HEK293 (cell line): ENCODE results near the gene TSPAN11.
"Not testable (repeated sequence)": the region's sequence is repeated elsewhere in the genome, so short reads cannot be mapped to it uniquely, and the experiment has no call there.

Experiments used
- CTCF ChIA-PET: fragments of 350-600 bp; formaldehyde crosslinking; extraction: SDS; loops from one replicate; lab custom pipeline; 2021; ENCODE audit warnings: antibody characterized with exemption; lab: Yijun Ruan, JAX
- POLR2A ChIA-PET: fragments of 300-600 bp; formaldehyde crosslinking; extraction: SDS; loops from one replicate; lab custom pipeline; 2020; ENCODE audit warnings: antibody characterized with exemption, inconsistent platforms; lab: Yijun Ruan, JAX
- H3K27ac ChIP-seq: fragments of 200-500 bp; sonication (Bioruptor generic); 2 replicates; pipeline ENCODE4 v1.5.1; 2014; ENCODE audit warnings: low read depth, low read length, control low read depth, inconsistent platforms; ENCODE audit errors: extremely low read depth
- H3K36me3 ChIP-seq, 2 experiments: fragments of 200-500 bp in 1 of 2; sonication (Bioruptor generic) in 1 of 2; 1 replicate in 1 of 2; 2 replicates in 1 of 2; pipeline ENCODE4 v1.5.1; 2014 to 2017; ENCODE audit warnings: inconsistent platforms in 2 of 2, low read length in 2 of 2; ENCODE audit not compliant: control insufficient read depth in 2 of 2, insufficient read depth in 1 of 2
- H3K4me1 ChIP-seq: fragments of 200-500 bp; sonication (Bioruptor generic); 2 replicates; pipeline ENCODE4 v1.5.1; 2014; ENCODE audit warnings: mild to moderate bottlenecking, low read length, inconsistent platforms; ENCODE audit not compliant: control insufficient read depth, insufficient read depth
- H3K4me3 ChIP-seq: 2 replicates; pipeline ENCODE4 v1.5.1; 2011; ENCODE audit warnings: low read depth, mild to moderate bottlenecking, control low read depth, low read length, moderate library complexity
- H3K9me3 ChIP-seq: fragments of 200-500 bp; sonication (Bioruptor generic); 2 replicates; pipeline ENCODE4 v1.5.1; 2014; ENCODE audit warnings: low read depth, low read length, inconsistent platforms; ENCODE audit not compliant: control insufficient read depth, insufficient read depth
- GLI4 ChIP-seq: fragments of 450-650 bp; formaldehyde crosslinking; IDR thresholded peaks from 2 replicates; pipeline ENCODE4 v1.5.1; 2016; ENCODE audit warnings: missing biosample characterization, missing genetic modification characterization
- MZF1 ChIP-seq: fragments of 450-650 bp; formaldehyde crosslinking; IDR thresholded peaks from 2 replicates; pipeline ENCODE4 v1.5.1; 2017; ENCODE audit warnings: missing biosample characterization, missing genetic modification characterization, borderline replicate concordance
- SCRT2 ChIP-seq: fragments of 450-650 bp; formaldehyde crosslinking; IDR thresholded peaks from 2 replicates; pipeline ENCODE4 v1.5.1; 2016; ENCODE audit warnings: missing biosample characterization, missing genetic modification characterization
- ZFHX2 ChIP-seq: fragments of 450-650 bp; formaldehyde crosslinking; conservative IDR thresholded peaks from 2 replicates; pipeline ENCODE4 v1.5.1; 2016; ENCODE audit warnings: missing biosample characterization, missing genetic modification characterization
- ZNF10 ChIP-seq: fragments of 450-650 bp; formaldehyde crosslinking; IDR thresholded peaks from 2 replicates; pipeline ENCODE4 v1.5.1; 2017; ENCODE audit warnings: missing biosample characterization, missing genetic modification characterization
- ZNF114 ChIP-seq: fragments of 450-650 bp; formaldehyde crosslinking; IDR thresholded peaks from 2 replicates; pipeline ENCODE4 v1.5.0; 2017; ENCODE audit warnings: missing biosample characterization, missing genetic modification characterization
- ZNF175 ChIP-seq: fragments of 450-650 bp; formaldehyde crosslinking; IDR thresholded peaks from 2 replicates; pipeline ENCODE4 v1.5.1; 2016; ENCODE audit warnings: missing biosample characterization, missing genetic modification characterization
- ZNF184 ChIP-seq: fragments of 450-650 bp; IDR thresholded peaks from 2 replicates; pipeline ENCODE4 v1.5.1; 2018; ENCODE audit warnings: missing biosample characterization, mild to moderate bottlenecking, missing genetic modification characterization
- ZNF24 ChIP-seq: fragments of 450-650 bp; formaldehyde crosslinking; IDR thresholded peaks from 2 replicates; pipeline ENCODE4 v1.5.1; 2016; ENCODE audit warnings: missing biosample characterization, missing genetic modification characterization
- ZNF266 ChIP-seq: fragments of 450-650 bp; formaldehyde crosslinking; IDR thresholded peaks from 2 replicates; pipeline ENCODE4 v1.5.1; 2016; ENCODE audit warnings: missing biosample characterization, missing genetic modification characterization, low read depth
- ZNF354C ChIP-seq: fragments of 450-650 bp; formaldehyde crosslinking; IDR thresholded peaks from 2 replicates; pipeline ENCODE4 v1.5.1; 2016; ENCODE audit warnings: missing biosample characterization, missing genetic modification characterization, low read depth, borderline replicate concordance
- ZNF394 ChIP-seq: fragments of 450-650 bp; formaldehyde crosslinking; IDR thresholded peaks from 2 replicates; pipeline ENCODE4 v1.5.1; 2016; ENCODE audit warnings: missing biosample characterization, missing genetic modification characterization, mild to moderate bottlenecking, moderate library complexity, borderline replicate concordance
- ZNF404 ChIP-seq: fragments of 450-650 bp; formaldehyde crosslinking; IDR thresholded peaks from 2 replicates; pipeline ENCODE4 v1.5.1; 2017; ENCODE audit warnings: missing biosample characterization, missing genetic modification characterization
- ZNF600 ChIP-seq: fragments of 450-650 bp; formaldehyde crosslinking; IDR thresholded peaks from 2 replicates; pipeline ENCODE4 v1.5.1; 2016; ENCODE audit warnings: missing biosample characterization, missing genetic modification characterization
- ZNF792 ChIP-seq: fragments of 450-650 bp; formaldehyde crosslinking; IDR thresholded peaks from 2 replicates; pipeline ENCODE4 v1.5.1; 2016; ENCODE audit warnings: missing biosample characterization, missing genetic modification characterization
- TF ChIP-seq, protein P1 (sequence below): fragments of 450-650 bp; formaldehyde crosslinking; IDR thresholded peaks from 2 replicates; pipeline ENCODE4 v1.5.1; 2016; ENCODE audit warnings: missing biosample characterization, missing genetic modification characterization
- TF ChIP-seq, protein P2 (sequence below): fragments of 450-650 bp; formaldehyde crosslinking; IDR thresholded peaks from 2 replicates; pipeline ENCODE4; 2016; ENCODE audit warnings: missing biosample characterization, missing genetic modification characterization
- TF ChIP-seq, protein P3 (sequence below): fragments of 450-650 bp; formaldehyde crosslinking; IDR thresholded peaks from 2 replicates; pipeline ENCODE4 v1.5.1; 2016; ENCODE audit warnings: missing biosample characterization, missing genetic modification characterization, low read depth
- TF ChIP-seq, protein P4 (sequence below): fragments of 450-650 bp; IDR thresholded peaks from 2 replicates; pipeline ENCODE4 v1.5.1; 2018; ENCODE audit warnings: missing biosample characterization, missing genetic modification characterization
- TF ChIP-seq, protein P5 (sequence below): fragments of 450-650 bp; formaldehyde crosslinking; IDR thresholded peaks from 2 replicates; pipeline ENCODE4 v1.5.1; 2017; ENCODE audit warnings: missing biosample characterization, missing genetic modification characterization

The TSPAN11 gene

DNA sequence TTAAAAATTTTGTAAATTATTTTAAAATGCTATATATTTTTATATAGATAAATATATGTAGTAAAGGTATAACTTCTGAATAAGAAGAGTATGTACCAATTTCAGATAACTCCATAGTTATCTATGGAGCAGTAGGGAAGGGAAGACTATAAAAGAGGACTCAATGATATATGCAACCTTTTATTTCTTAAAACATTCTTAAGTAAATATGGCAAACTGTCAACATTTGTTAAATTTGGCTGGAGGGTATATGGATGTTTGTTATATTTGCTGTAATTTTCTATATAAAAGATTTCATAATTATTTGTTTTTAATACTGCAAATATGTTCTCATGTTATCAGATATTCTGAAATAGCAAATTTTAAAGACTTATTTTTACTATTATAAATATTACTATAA lies 38.3 kb upstream of the TSPAN11 start:
- no peak overlapping the region for H3K4me3 ChIP-seq
- TF ChIP-seq ZNF24 = no peak
- no peak for TF ChIP-seq ZNF600 (tag by site-specific recombination)
- no peak for TF ChIP-seq SCRT2 (tag by site-specific recombination)
- no peak for TF ChIP-seq ZNF792 (tag by site-specific recombination)
- no peak for TF ChIP-seq MZF1 (tag by site-specific recombination)
- TF ChIP-seq, protein P1, sequence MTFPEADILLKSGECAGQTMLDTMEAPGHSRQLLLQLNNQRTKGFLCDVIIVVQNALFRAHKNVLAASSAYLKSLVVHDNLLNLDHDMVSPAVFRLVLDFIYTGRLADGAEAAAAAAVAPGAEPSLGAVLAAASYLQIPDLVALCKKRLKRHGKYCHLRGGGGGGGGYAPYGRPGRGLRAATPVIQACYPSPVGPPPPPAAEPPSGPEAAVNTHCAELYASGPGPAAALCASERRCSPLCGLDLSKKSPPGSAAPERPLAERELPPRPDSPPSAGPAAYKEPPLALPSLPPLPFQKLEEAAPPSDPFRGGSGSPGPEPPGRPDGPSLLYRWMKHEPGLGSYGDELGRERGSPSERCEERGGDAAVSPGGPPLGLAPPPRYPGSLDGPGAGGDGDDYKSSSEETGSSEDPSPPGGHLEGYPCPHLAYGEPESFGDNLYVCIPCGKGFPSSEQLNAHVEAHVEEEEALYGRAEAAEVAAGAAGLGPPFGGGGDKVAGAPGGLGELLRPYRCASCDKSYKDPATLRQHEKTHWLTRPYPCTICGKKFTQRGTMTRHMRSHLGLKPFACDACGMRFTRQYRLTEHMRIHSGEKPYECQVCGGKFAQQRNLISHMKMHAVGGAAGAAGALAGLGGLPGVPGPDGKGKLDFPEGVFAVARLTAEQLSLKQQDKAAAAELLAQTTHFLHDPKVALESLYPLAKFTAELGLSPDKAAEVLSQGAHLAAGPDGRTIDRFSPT (tag by site-specific recombination) = no peak
- TF ChIP-seq, protein P2, sequence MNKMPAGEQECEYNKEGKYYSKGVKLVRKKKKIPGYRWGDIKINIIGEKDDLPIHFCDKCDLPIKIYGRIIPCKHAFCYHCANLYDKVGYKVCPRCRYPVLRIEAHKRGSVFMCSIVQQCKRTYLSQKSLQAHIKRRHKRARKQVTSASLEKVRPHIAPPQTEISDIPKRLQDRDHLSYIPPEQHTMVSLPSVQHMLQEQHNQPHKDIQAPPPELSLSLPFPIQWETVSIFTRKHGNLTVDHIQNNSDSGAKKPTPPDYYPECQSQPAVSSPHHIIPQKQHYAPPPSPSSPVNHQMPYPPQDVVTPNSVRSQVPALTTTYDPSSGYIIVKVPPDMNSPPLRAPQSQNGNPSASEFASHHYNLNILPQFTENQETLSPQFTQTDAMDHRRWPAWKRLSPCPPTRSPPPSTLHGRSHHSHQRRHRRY (tag by site-specific recombination) = no peak
- TF ChIP-seq, protein P3, sequence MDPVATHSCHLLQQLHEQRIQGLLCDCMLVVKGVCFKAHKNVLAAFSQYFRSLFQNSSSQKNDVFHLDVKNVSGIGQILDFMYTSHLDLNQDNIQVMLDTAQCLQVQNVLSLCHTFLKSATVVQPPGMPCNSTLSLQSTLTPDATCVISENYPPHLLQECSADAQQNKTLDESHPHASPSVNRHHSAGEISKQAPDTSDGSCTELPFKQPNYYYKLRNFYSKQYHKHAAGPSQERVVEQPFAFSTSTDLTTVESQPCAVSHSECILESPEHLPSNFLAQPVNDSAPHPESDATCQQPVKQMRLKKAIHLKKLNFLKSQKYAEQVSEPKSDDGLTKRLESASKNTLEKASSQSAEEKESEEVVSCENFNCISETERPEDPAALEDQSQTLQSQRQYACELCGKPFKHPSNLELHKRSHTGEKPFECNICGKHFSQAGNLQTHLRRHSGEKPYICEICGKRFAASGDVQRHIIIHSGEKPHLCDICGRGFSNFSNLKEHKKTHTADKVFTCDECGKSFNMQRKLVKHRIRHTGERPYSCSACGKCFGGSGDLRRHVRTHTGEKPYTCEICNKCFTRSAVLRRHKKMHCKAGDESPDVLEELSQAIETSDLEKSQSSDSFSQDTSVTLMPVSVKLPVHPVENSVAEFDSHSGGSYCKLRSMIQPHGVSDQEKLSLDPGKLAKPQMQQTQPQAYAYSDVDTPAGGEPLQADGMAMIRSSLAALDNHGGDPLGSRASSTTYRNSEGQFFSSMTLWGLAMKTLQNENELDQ = no peak
- TF ChIP-seq ZNF266 = no peak
- TF ChIP-seq ZNF184 = no peak
- no peak for TF ChIP-seq ZFHX2 (tag by site-specific recombination)
- TF ChIP-seq GLI4 = no peak
- no peak for TF ChIP-seq ZNF10 (tag by site-specific recombination)
- TF ChIP-seq, protein P4, sequence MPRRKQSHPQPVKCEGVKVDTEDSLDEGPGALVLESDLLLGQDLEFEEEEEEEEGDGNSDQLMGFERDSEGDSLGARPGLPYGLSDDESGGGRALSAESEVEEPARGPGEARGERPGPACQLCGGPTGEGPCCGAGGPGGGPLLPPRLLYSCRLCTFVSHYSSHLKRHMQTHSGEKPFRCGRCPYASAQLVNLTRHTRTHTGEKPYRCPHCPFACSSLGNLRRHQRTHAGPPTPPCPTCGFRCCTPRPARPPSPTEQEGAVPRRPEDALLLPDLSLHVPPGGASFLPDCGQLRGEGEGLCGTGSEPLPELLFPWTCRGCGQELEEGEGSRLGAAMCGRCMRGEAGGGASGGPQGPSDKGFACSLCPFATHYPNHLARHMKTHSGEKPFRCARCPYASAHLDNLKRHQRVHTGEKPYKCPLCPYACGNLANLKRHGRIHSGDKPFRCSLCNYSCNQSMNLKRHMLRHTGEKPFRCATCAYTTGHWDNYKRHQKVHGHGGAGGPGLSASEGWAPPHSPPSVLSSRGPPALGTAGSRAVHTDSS (tag by site-specific recombination) = no peak
- ChIA-PET CTCF (no interaction called here), POLR2A (no interaction called here)
- H3K36me3 ChIP-seq = no peaks in the 10 kb centered on the region
- no peak overlapping the region for H3K27ac ChIP-seq
- H3K9me3 ChIP-seq = no peaks in the 10 kb centered on the region
- no peaks in the 10 kb centered on the region for H3K4me1 ChIP-seq

DNA sequence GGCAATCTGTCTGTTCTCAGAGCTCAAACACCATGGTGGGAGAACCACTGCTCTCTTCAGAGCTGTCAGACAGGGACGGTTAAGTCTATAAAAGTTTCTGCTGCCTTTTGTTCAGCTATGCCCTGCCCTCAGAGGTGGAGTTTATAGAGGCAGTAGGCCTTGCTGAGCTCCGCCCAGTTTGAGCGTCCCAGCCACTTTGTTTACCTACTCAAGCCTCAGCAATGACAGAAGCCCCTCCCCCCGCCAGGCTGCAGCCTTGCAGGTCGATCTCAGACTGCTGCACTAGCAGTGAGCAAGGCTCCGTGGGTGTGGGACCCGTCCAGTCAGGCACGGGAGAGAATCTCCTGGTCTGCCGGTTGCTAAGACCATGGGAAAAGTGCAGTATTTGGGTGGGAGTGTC lies 32.0 kb upstream of the TSPAN11 start:
- H3K36me3 ChIP-seq, H3K4me3 ChIP-seq, H3K4me1 ChIP-seq, POLR2A ChIA-PET, CTCF ChIA-PET, H3K9me3 ChIP-seq, H3K27ac ChIP-seq: not testable (repeated sequence)

DNA sequence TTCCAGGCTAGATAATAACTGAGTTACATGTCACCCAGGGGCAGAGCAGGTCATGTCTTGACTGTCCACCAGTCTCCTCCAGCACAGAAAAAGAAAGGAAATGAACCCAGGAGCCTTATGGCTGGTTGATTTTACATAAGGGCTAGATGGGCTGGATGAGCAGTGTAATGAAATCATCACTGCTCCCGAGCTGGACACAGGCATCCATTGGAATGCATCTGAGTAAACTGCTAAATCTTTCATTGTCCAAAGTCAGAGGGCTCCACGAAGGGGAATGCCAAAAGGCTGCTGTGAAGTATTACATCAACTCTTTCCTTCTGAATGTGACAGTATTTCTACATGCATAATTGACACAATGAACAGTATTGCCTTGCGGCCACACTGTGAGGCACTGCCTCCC lies 30.1 kb upstream of the TSPAN11 start:
- ChIA-PET CTCF (no interaction called here), POLR2A (no interaction called here)
- Histone ChIP-seq H3K4me1 (no peaks in the 10 kb centered on the region), H3K9me3 (no peaks in the 10 kb centered on the region), H3K4me3 (no peak overlapping the region), H3K27ac (no peak overlapping the region), H3K36me3 (no peaks in the 10 kb centered on the region)
- TF ChIP-seq ZNF404 (tag by site-specific recombination) (no peak), ZNF114 (tag by site-specific recombination) (no peak), ZNF175 (no peak), ZNF394 (tag by site-specific recombination) (no peak), ZNF10 (tag by site-specific recombination) (no peak), ZNF354C (tag by site-specific recombination) (no peak)
- TF ChIP-seq, protein P5, sequence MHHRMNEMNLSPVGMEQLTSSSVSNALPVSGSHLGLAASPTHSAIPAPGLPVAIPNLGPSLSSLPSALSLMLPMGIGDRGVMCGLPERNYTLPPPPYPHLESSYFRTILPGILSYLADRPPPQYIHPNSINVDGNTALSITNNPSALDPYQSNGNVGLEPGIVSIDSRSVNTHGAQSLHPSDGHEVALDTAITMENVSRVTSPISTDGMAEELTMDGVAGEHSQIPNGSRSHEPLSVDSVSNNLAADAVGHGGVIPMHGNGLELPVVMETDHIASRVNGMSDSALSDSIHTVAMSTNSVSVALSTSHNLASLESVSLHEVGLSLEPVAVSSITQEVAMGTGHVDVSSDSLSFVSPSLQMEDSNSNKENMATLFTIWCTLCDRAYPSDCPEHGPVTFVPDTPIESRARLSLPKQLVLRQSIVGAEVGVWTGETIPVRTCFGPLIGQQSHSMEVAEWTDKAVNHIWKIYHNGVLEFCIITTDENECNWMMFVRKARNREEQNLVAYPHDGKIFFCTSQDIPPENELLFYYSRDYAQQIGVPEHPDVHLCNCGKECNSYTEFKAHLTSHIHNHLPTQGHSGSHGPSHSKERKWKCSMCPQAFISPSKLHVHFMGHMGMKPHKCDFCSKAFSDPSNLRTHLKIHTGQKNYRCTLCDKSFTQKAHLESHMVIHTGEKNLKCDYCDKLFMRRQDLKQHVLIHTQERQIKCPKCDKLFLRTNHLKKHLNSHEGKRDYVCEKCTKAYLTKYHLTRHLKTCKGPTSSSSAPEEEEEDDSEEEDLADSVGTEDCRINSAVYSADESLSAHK (tag by site-specific recombination) = no peak
- TF ChIP-seq, protein P3 = no peak
